Stomach (tissue), 19 donors: ENCODE results near the gene MEGF6. TPM values are rescaled to one million over a fixed set of nuclear protein-coding genes. Genes with fewer than 3 reads are reported as not detected.

ENCODE experiments used
- DNase-seq, 2 donors: peaks; one replicate each; pipeline versions ENCODE4 v3.0.0 to v3.0.0-alpha.2; 2013 to 2019
- H3K27ac ChIP-seq, 5 donors: fragments of 200-600 bp in 4 of 5; sonication (generic) in 4 of 5; one replicate each; pipeline ENCODE4 v1.5.1; 2013 to 2019; ENCODE audit warnings: mild to moderate bottlenecking in 1 of 5, moderate library complexity in 1 of 5
- H3K27me3 ChIP-seq, 3 donors: fragments of 200-600 bp; sonication (generic); one replicate each; pipeline ENCODE4 v1.5.1; 2017 to 2019; ENCODE audit warnings: mixed run types in 1 of 3
- H3K36me3 ChIP-seq, 4 donors: fragments of 200-600 bp; sonication (generic); 1 replicate in 3 of 4; 2 replicates in 1 of 4; pipeline ENCODE4 v1.5.1; 2016 to 2019
- H3K4me1 ChIP-seq, 4 donors: fragments of 200-600 bp; sonication (generic); one replicate each; pipeline ENCODE4 v1.5.1; 2016 to 2019
- H3K4me3 ChIP-seq, 4 donors: fragments of 200-600 bp; sonication (generic) in 3 of 4; one replicate each; pipeline ENCODE4 v1.5.1; 2016 to 2019; ENCODE audit warnings: mild to moderate bottlenecking in 1 of 4
- H3K9me3 ChIP-seq, 4 donors: fragments of 200-600 bp; sonication (generic); one replicate each; pipeline ENCODE4 v1.5.1; 2016 to 2019
- CTCF ChIP-seq, 7 experiments: fragments of 450-650 bp in 4 of 7; fragments of 200-600 bp in 3 of 7; sonication (generic) in 3 of 7; IDR thresholded peaks; one replicate each; pipeline ENCODE4 v1.5.1; 2016 to 2019; ENCODE audit warnings: antibody characterized with exemption in 7 of 7, control low read depth in 2 of 7, mild to moderate bottlenecking in 1 of 7
- EP300 ChIP-seq: sonication (generic); formaldehyde crosslinking; IDR thresholded peaks from one replicate; pipeline ENCODE4 v1.6.1; 2017; ENCODE audit warnings: antibody characterized with exemption
- POLR2A ChIP-seq, 4 donors: fragments of 450-650 bp; IDR thresholded peaks; one replicate each; pipeline ENCODE4 v1.6.1; 2016; ENCODE audit warnings: antibody characterized with exemption in 4 of 4, control low read depth in 2 of 4, mild to moderate bottlenecking in 1 of 4, moderate library complexity in 1 of 4
- POLR2AphosphoS5 ChIP-seq, 3 donors: sonication (generic); formaldehyde crosslinking; IDR thresholded peaks; one replicate each; pipeline ENCODE4 v1.6.1; 2016; ENCODE audit warnings: antibody characterized with exemption in 3 of 3
- WGBS, 5 donors: extraction: QIAGEN DNeasy Blood & Tissue Kit in 3 of 5; methylation state at CpG; one replicate each; pipeline versions ENCODE4 v1.1.5 to v1.1.7; 2013 to 2018; 5-methylcytosine and 5-hydroxymethylcytosine counted together
- intact Hi-C: fragments of 100-400 bp; cut with DNase I; formaldehyde crosslinking; loops from one replicate; pipeline ENCODE4 v1.15.1; 2023; ENCODE audit warnings: low total_unique reads
- long read RNA-seq, 10 donors: transcript quantifications; one replicate each; lab custom pipeline, GENCODE V29; 2026
- polyA plus RNA-seq, 3 donors: library from polyadenylated mRNA; stranded (reverse); fragments of 200-250 nt; gene quantifications; one replicate each; pipeline ENCODE4 v1.2.3, GENCODE V29; 2013
- total RNA-seq, 5 donors: library from RNA; depleted of rRNA; stranded (reverse); fragments of >200 nt; gene quantifications; one replicate each; pipeline versions ENCODE4 v1.1.0 to v1.2.3, GENCODE V29; 2014 to 2016
- donor health status: healthy with polysubstance abuse.
- donor health status: Bipolar disorder and iron deficiency.
- donor health status: healthy.

Gene MEGF6, protein sequence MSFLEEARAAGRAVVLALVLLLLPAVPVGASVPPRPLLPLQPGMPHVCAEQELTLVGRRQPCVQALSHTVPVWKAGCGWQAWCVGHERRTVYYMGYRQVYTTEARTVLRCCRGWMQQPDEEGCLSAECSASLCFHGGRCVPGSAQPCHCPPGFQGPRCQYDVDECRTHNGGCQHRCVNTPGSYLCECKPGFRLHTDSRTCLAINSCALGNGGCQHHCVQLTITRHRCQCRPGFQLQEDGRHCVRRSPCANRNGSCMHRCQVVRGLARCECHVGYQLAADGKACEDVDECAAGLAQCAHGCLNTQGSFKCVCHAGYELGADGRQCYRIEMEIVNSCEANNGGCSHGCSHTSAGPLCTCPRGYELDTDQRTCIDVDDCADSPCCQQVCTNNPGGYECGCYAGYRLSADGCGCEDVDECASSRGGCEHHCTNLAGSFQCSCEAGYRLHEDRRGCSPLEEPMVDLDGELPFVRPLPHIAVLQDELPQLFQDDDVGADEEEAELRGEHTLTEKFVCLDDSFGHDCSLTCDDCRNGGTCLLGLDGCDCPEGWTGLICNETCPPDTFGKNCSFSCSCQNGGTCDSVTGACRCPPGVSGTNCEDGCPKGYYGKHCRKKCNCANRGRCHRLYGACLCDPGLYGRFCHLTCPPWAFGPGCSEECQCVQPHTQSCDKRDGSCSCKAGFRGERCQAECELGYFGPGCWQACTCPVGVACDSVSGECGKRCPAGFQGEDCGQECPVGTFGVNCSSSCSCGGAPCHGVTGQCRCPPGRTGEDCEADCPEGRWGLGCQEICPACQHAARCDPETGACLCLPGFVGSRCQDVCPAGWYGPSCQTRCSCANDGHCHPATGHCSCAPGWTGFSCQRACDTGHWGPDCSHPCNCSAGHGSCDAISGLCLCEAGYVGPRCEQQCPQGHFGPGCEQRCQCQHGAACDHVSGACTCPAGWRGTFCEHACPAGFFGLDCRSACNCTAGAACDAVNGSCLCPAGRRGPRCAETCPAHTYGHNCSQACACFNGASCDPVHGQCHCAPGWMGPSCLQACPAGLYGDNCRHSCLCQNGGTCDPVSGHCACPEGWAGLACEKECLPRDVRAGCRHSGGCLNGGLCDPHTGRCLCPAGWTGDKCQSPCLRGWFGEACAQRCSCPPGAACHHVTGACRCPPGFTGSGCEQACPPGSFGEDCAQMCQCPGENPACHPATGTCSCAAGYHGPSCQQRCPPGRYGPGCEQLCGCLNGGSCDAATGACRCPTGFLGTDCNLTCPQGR (N-terminal part only)
- total RNA-seq (10 to 100 TPM; 14.3 to 57.2 (median 41.1) TPM), polyA plus RNA-seq (10 to 100 TPM in 2 of 3 donors, 1 to 10 TPM in 1; 2.6 to 18.6 (median 11.3) TPM)
- long read RNA-seq, donor 1, result 0 reads
- long read RNA-seq, donor 2, result 0 reads
- long read RNA-seq, donor 3, result 0 reads
- long read RNA-seq, donor 4, result 0 reads
- long read RNA-seq, donor 5, result 0 reads
- long read RNA-seq, donor 6, result 0 reads
- long read RNA-seq, donor 7, partial matches to known transcripts, result 0 of 1 reads
- long read RNA-seq, donor 7, other reads (novel, unspliced or antisense), result 0 of 1 reads
- long read RNA-seq, donor 8, partial matches to known transcripts, result 0 of 1 reads
- long read RNA-seq, donor 8, other reads (novel, unspliced or antisense), result 0 of 1 reads
- long read RNA-seq, donor 9, partial matches to known transcripts, result 25 of 35 reads
- long read RNA-seq, donor 9, other reads (novel, unspliced or antisense), result 10 of 35 reads
- long read RNA-seq, donor 10, result 0 reads

DNA sequence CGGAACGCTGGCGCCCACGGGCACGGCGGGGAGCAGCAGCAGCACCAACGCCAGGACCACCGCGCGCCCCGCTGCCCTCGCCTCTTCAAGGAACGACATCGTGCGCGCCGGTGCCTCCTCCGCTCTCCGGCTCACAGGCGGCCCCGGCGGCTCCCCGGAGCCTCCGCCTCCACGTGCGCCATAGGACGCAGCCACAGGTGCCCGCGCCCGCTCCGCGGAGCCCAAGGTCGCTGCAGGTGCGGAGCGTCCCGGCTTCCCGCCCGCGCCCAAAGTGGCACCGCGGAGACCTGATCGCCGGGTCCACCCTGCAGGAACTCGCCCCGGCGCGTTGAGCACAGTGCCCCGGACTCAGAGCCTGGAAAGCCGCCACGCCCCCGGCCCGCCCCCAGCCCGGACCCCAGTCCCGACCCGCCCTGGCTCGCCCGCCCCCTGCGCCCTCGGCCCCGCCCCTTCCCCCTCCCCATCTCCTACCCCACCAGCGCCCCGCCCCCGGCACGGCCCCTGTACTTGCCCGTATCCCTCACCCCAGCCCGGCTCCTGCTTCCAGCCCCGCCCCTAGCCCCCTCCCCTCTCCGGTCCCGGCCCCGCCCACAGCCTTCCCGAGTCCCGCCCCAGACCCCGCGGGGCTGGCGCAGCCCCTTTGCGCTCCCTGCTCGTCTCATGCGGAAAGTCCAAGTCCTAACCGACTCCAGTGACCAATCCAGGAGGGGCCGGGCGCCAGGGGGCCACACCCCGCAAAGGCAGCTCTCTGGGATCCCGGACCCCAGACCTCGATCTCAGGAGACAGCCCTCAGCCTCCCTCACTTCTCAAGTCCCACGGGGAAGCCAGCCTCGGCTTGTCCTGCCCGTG lies at the start of gene MEGF6:
TSS of gene MEGF6 (minus strand) at position 339 of the 850 bp plus-strand sequence. CDS start at position 99, 240 bp downstream.
- H3K36me3 ChIP-seq, result no peaks in the 10 kb centered on the region
- 0 to 2% (median 1%) methylated on average over 5 to 86 of the region's 87 CpGs for WGBS, 5 donors
- intact Hi-C loops, result no loop called here
- H3K4me1 ChIP-seq, result peaks cover 21 to 27% (median 24%) of the 10 kb centered on the region in 4 donors
- H3K9me3 ChIP-seq, result no peaks in the 10 kb centered on the region
- no peak for TF ChIP-seq EP300
- peak; percentile 73 to 93 for DNase-seq
- H3K4me3 ChIP-seq, result peak within 1 kb of the TSS; percentile 41 to 58 (median 50)
- H3K27ac ChIP-seq, result no peak within 1 kb of the TSS
- H3K27me3 ChIP-seq, result peaks cover 3 to 67% (median 41%) of the 10 kb centered on the region in 3 donors

GRCh38 chr1:3660704-3661103 lies 49.4 kb upstream of the MEGF6 start:
- 67 to 85% (median 78%) methylated on average over 2 of the region's 2 CpGs for WGBS, 5 donors
- intact Hi-C loops, result no loop called here
- H3K27me3 ChIP-seq, result peaks cover 0 to 57% (median 3%) of the 10 kb centered on the region in 3 donors
- H3K9me3 ChIP-seq, result no peaks in the 10 kb centered on the region
- no peak for DNase-seq
- no peaks in the 10 kb centered on the region for H3K4me1 ChIP-seq
- no peaks in the 10 kb centered on the region for H3K36me3 ChIP-seq
- H3K27ac ChIP-seq, result no peak overlapping the region
- no peak overlapping the region for H3K4me3 ChIP-seq
- TF ChIP-seq POLR2AphosphoS5 (IDR thresholded peaks at IDR 0.05) (no peak), EP300 (no peak), CTCF (IDR thresholded peaks at IDR 0.05) (no peak), POLR2A (IDR thresholded peaks at IDR 0.05) (no peak)

DNA sequence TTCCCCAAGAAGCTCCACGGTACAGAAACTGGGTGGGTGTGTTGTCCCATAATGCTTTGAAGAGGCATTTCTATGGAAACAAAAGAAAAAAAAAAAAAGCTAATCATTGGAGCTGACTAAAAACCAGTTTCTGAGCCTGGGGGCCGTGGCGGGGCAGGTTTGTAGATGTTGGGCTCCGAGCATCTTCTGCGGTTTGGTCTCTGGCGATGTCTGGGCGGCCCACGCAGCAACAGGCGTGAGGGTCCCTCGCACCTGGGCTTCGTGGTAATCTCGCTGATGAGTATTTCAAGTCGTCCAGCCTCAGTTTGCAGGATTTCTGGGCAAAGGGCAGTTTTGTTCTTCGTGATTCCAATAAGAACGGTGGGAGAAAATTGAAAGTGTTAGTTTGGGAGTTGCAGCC lies 47.8 kb upstream of the MEGF6 start:
- intact Hi-C loops, result no loop called here
- Histone ChIP-seq H3K9me3 (no peaks in the 10 kb centered on the region), H3K4me1 (no peaks in the 10 kb centered on the region), H3K4me3 (no peak overlapping the region), H3K36me3 (no peaks in the 10 kb centered on the region), H3K27ac (no peak overlapping the region), H3K27me3 (peaks cover 0 to 68% (median 13%) of the 10 kb centered on the region in 3 donors)
- DNase-seq, result no peak
- no peak for TF ChIP-seq CTCF (IDR thresholded peaks at IDR 0.05)
- no peak for TF ChIP-seq POLR2AphosphoS5 (IDR thresholded peaks at IDR 0.05)
- no peak for TF ChIP-seq EP300
- no peak for TF ChIP-seq POLR2A (IDR thresholded peaks at IDR 0.05)
- WGBS, 5 donors, result 77 to 88% (median 82%) methylated on average over 15 of the region's 15 CpGs
